Smooth muscle cell (in vitro differentiated cells): ENCODE data around the gene FGF14. TPM values are rescaled to one million over a fixed set of nuclear protein-coding genes. Genes with fewer than 3 reads are reported as not detected.

Source experiments
- DNase-seq: peaks from one replicate; lab custom pipeline; 2025; ENCODE audit not compliant: unreplicated experiment; lab: John Stamatoyannopoulos, UW
- H2AFZ ChIP-seq: fragments of 200-600 bp; sonication (generic); 2 replicates; pipeline ENCODE4 v1.6.0; 2016; ENCODE audit warnings: antibody characterized with exemption, low read depth, mild to moderate bottlenecking
- H3F3A ChIP-seq: fragments of 200-600 bp; sonication (generic); 2 replicates; pipeline ENCODE4 v1.6.0; 2017; ENCODE audit warnings: antibody characterized with exemption, low read depth
- H3K27ac ChIP-seq: fragments of 200-600 bp; sonication (generic); 2 replicates; pipeline ENCODE4 v1.5.1; 2016; ENCODE audit warnings: low read depth, mild to moderate bottlenecking
- H3K27me3 ChIP-seq: fragments of 200-600 bp; sonication (generic); 2 replicates; pipeline ENCODE4 v1.6.1; 2016; ENCODE audit warnings: low read depth, mild to moderate bottlenecking
- H3K36me3 ChIP-seq: fragments of 200-600 bp; sonication (generic); 2 replicates; pipeline ENCODE4 v1.5.1; 2016; ENCODE audit warnings: low read depth
- H3K4me1 ChIP-seq: fragments of 200-600 bp; sonication (generic); 2 replicates; pipeline ENCODE4 v1.5.1; 2016; ENCODE audit warnings: low read depth
- H3K4me2 ChIP-seq: fragments of 200-600 bp; sonication (generic); 2 replicates; pipeline ENCODE4 v1.6.0; 2016; ENCODE audit warnings: mild to moderate bottlenecking
- H3K4me3 ChIP-seq: fragments of 200-600 bp; sonication (generic); 2 replicates; pipeline ENCODE4 v1.5.1; 2016; ENCODE audit warnings: mild to moderate bottlenecking
- H3K79me2 ChIP-seq: fragments of 200-600 bp; sonication (generic); 2 replicates; pipeline ENCODE4 v1.6.0; 2016; ENCODE audit warnings: low read depth, mild to moderate bottlenecking
- H3K9ac ChIP-seq: fragments of 200-600 bp; sonication (generic); 2 replicates; pipeline ENCODE4 v1.6.0; 2016; ENCODE audit warnings: low read depth
- H3K9me3 ChIP-seq: fragments of 200-600 bp; sonication (generic); replicated peaks from 2 replicates; pipeline ENCODE4 v1.5.1; 2016; ENCODE audit warnings: low read depth
- H4K20me1 ChIP-seq: fragments of 200-600 bp; sonication (generic); 2 replicates; pipeline ENCODE4 v1.6.0; 2016; ENCODE audit warnings: low read depth
- CTCF ChIP-seq: fragments of 200-600 bp; sonication (generic); IDR thresholded peaks from 2 replicates; pipeline ENCODE4 v1.5.1; 2017; ENCODE audit warnings: borderline replicate concordance, mild to moderate bottlenecking, antibody characterized with exemption; ENCODE audit not compliant: insufficient read depth, poor library complexity, severe bottlenecking
- WGBS: methylation state at CpG from one replicate; pipeline ENCODE4 v1.1.7; 2016; ENCODE audit warnings: low lambda C conversion rate; 5-methylcytosine and 5-hydroxymethylcytosine counted together
- polyA plus RNA-seq: library from polyadenylated mRNA; unstranded; fragments of >200 nt; fragmentation: Nextera tagmentation; extraction: Ambion mirVana; gene quantifications from 2 replicates; pipeline ENCODE4 v1.2.1, GENCODE V29; 2016
- total RNA-seq: library from RNA; depleted of rRNA; stranded (reverse); fragments of >200 nt; gene quantifications from 2 replicates; pipeline ENCODE4 v1.2.3, GENCODE V29; 2014

The FGF14 gene
- total and polyA plus RNA-seq, 2 experiments from 2014 or later, result 0.23 TPM; not detected in 1

DNA sequence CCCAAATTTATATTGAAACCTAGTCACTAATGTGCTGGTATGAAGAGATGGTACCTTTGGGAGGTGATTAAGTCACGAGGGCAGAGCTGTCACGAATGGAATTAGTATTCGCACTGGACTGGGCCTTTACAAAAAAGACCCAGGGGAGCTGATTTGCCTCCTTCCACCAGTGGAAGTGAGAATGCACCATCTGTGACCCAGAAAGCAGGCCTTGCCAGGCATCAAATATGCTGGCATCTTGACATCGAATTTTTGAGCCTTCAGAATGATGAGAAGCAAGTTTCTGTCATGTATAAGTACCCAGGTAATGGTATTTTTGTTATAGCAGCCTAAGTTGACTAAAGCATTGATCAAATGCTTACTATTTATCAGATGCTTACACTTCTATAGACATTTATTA lies 373.6 kb downstream of the FGF14 start:
- DNase-seq, result no peak
- Histone ChIP-seq H4K20me1 (no peaks in the 10 kb centered on the region), H3K79me2 (no peaks in the 10 kb centered on the region), H3K9me3 (no peaks in the 10 kb centered on the region), H3F3A (no peaks in the 10 kb centered on the region), H3K9ac (no peak overlapping the region), H3K27ac (no peak overlapping the region), H3K4me2 (no peak overlapping the region), H3K27me3 (no peaks in the 10 kb centered on the region), H2AFZ (no peak overlapping the region), H3K4me1 (peaks cover 1% of the 10 kb centered on the region), H3K4me3 (no peak overlapping the region), H3K36me3 (no peaks in the 10 kb centered on the region)
- WGBS, result 69% methylated on average over 4 of the region's 4 CpGs
- no peak for TF ChIP-seq CTCF

DNA sequence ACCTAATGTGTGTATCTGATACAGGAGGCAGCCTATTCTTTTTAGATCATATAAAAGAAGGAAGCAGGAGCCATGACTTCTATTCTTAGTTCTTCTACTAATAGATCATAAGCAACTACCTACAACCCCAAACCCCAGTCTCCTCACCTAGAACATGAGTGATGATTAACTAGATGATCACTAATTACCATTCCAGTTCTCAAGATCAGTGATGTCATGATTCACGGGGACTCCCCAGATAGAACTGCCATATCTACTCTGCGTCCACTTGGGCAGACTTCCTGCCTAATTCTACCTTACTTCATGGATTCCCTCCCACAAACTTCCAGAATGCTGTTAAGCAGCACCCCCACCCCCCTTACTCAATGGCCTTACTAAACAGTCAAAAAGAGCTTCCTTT lies 380.1 kb downstream of the FGF14 start:
- Histone ChIP-seq H2AFZ (no peak overlapping the region), H4K20me1 (no peaks in the 10 kb centered on the region), H3K27me3 (no peaks in the 10 kb centered on the region), H3K79me2 (no peaks in the 10 kb centered on the region), H3K4me2 (no peak overlapping the region), H3K36me3 (no peaks in the 10 kb centered on the region), H3K4me3 (no peak overlapping the region), H3K9me3 (no peaks in the 10 kb centered on the region), H3K27ac (no peak overlapping the region), H3K4me1 (no peaks in the 10 kb centered on the region), H3K9ac (no peak overlapping the region), H3F3A (no peaks in the 10 kb centered on the region)
- 87% methylated on average over 2 of the region's 2 CpGs for WGBS
- no peak for TF ChIP-seq CTCF
- no peak for DNase-seq

DNA sequence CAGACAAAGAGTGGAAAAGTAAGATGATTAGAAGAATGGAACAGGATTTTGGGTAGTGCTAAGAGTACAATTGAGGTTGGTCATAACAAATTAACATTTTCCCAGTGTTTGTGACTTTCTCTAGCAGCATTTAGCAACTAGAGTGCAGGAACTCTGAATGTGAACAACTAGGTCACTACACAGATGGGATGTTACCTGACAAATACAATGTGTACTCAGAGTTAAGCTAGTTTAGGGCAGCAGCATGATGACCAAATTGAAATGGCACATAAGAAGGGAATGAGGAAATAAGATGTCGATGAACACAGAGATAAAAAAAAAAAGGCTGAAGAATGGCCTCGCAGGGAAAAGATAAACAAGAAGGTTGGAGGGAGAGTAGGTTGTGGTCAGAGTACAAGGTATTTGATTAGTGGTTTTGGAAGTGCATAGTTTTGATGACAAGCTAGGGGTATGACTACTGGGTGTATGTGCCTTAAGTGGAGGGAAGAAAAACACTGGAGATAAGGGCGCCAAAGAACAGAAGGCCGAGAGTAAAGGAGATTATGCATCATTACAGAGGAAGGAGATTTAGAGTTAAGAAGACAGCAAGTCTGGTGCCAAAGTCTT lies 381.1 kb downstream of the FGF14 start:
- Histone ChIP-seq H3K79me2 (no peaks in the 10 kb centered on the region), H3F3A (no peaks in the 10 kb centered on the region), H3K9ac (no peak overlapping the region), H3K4me2 (no peak overlapping the region), H3K4me1 (no peaks in the 10 kb centered on the region), H3K27ac (no peak overlapping the region), H3K36me3 (no peaks in the 10 kb centered on the region), H3K27me3 (no peaks in the 10 kb centered on the region), H3K9me3 (no peaks in the 10 kb centered on the region), H4K20me1 (no peaks in the 10 kb centered on the region), H2AFZ (no peak overlapping the region), H3K4me3 (no peak overlapping the region)
- TF ChIP-seq CTCF, result no peak
- 72% methylated on average over 4 of the region's 4 CpGs for WGBS
- no peak for DNase-seq

DNA sequence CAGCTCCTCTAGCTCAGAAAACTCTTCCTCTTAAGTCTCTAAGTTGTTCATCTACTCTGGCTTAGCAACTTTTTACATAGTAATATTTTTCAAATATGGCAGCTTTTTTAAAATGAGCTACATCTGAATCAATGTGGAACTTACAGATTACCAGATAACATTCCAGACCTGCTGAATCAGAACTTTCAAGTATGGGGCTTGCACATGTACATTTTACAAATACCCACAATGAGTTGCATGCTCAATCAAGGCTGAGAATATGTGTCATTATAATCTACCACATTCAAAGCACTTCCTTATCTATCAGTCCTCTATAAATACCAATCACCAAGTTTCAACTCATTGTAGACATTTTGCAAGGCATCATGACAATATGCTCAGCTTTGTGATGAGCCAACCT lies 383.1 kb downstream of the FGF14 start:
- H3K9me3 ChIP-seq, result no peaks in the 10 kb centered on the region

More for the DNA sequence above, 383.1 kb downstream of the FGF14 start:
- H3K4me2 ChIP-seq, result no peak overlapping the region
- no peak overlapping the region for H2AFZ ChIP-seq
- H3F3A ChIP-seq, result no peaks in the 10 kb centered on the region
- no peaks in the 10 kb centered on the region for H3K4me1 ChIP-seq
- DNase-seq, result no peak
- H3K4me3 ChIP-seq, result no peak overlapping the region
- H3K36me3 ChIP-seq, result no peaks in the 10 kb centered on the region
- H3K27ac ChIP-seq, result no peak overlapping the region
- H3K79me2 ChIP-seq, result no peaks in the 10 kb centered on the region
- TF ChIP-seq CTCF, result no peak
- H3K9ac ChIP-seq, result no peak overlapping the region
- no peaks in the 10 kb centered on the region for H3K27me3 ChIP-seq
- no peaks in the 10 kb centered on the region for H4K20me1 ChIP-seq
